Naive thymus-derived CD8-positive, alpha-beta T cell (primary cell): ENCODE data around the gene ICAM3. TPM values are rescaled to one million over a fixed set of nuclear protein-coding genes. Genes with fewer than 3 reads are reported as not detected.
"Not testable (repeated sequence)": the region's sequence is repeated elsewhere in the genome, so short reads cannot be mapped to it uniquely, and the experiment has no call there.

Experiments used
- ATAC-seq, 2 donors: fragments of 150-1000 bp; cut with Tn5 transposase in 1 of 2; sonication (Bioruptor Pico), chemical (Tn5 transposase) in 1 of 2; 1 replicate in 1 of 2; 2 replicates in 1 of 2; pipeline ENCODE4 v1.10.0; 2021; ENCODE audit warnings: mild to moderate bottlenecking in 2 of 2, moderate library complexity in 2 of 2
- POLR2A ChIA-PET: fragments of 350-600 bp; sonication (Branson Sonifier 250); formaldehyde crosslinking; loops from one replicate; lab custom pipeline; 2021; ENCODE audit warnings: antibody characterized with exemption; lab: Charles Lee
- DNase-seq, 10 donors: peaks; one replicate each; pipeline versions ENCODE4 v3.0.0 to v3.0.0-alpha.2; 2020 to 2022
- H3K27ac Mint-ChIP-seq, 10 donors: one replicate each; pipeline ENCODE4 v1.8.0; 2020 to 2022; ENCODE audit warnings: mild to moderate bottlenecking in 10 of 10, mixed read lengths in 10 of 10, moderate library complexity in 4 of 10, inconsistent platforms in 1 of 10
- H3K27me3 Mint-ChIP-seq, 5 donors: one replicate each; pipeline ENCODE4 v1.8.0; 2021 to 2022; ENCODE audit warnings: mixed read lengths in 5 of 5
- H3K36me3 Mint-ChIP-seq, 3 donors: one replicate each; pipeline ENCODE4 v1.8.0; 2020 to 2022; ENCODE audit warnings: mixed read lengths in 3 of 3, mild to moderate bottlenecking in 2 of 3, inconsistent platforms in 1 of 3
- H3K4me1 Mint-ChIP-seq, 4 donors: one replicate each; pipeline ENCODE4 v1.8.0; 2021 to 2022; ENCODE audit warnings: mixed read lengths in 4 of 4
- H3K4me3 Mint-ChIP-seq, 10 donors: one replicate each; pipeline ENCODE4 v1.8.0; 2020 to 2022; ENCODE audit warnings: mild to moderate bottlenecking in 10 of 10, mixed read lengths in 10 of 10, moderate library complexity in 6 of 10, inconsistent platforms in 1 of 10
- H3K9me3 Mint-ChIP-seq, 9 donors: one replicate each; pipeline ENCODE4 v1.8.0; 2020 to 2022; ENCODE audit warnings: mixed read lengths in 9 of 9, mild to moderate bottlenecking in 3 of 9, inconsistent platforms in 1 of 9, moderate library complexity in 1 of 9
- polyA plus RNA-seq, 3 donors: library from polyadenylated mRNA; unstranded; fragments of 300-500 nt; fragmentation: Illumina TruSeq; gene quantifications; one replicate each; pipeline ENCODE4 v1.2.3, GENCODE V29; 2021
- total RNA-seq, 8 experiments: library from RNA in 2 of 8; stranded (reverse) in 2 of 8; gene quantifications; one replicate each; pipeline ENCODE4 v1.2.3 and lab custom pipeline; 2021 to 2026

The ICAM3 gene
- total and polyA plus RNA-seq, 5 experiments from 2014 or later, result 122 to 229 (median 214) TPM

- H3K27ac Mint-ChIP-seq, DNase-seq, ATAC-seq, H3K9me3 Mint-ChIP-seq, H3K4me3 Mint-ChIP-seq, H3K27me3 Mint-ChIP-seq: not testable (repeated sequence)
- Mint-ChIP-seq H3K36me3 (peaks cover 0 to 80% (median 11%) of the 10 kb centered on the region in 3 donors), H3K4me1 (peaks cover 0 to 11% (median 7%) of the 10 kb centered on the region in 4 donors)
- POLR2A ChIA-PET, result interaction anchor here (0.6 kb wide), 1 partner anchor 60 kb away, joined by 3 read pairs; no protein-coding TSS in a partner anchor
Measured at GRCh38 chr19:10366950-10367512, 27.6 kb upstream of the ICAM3 start.

GRCh38 chr19:10365518-10365917 is 26.1 kb upstream of the ICAM3 start:
- Mint-ChIP-seq H3K4me1 (peaks cover 0 to 11% (median 8%) of the 10 kb centered on the region in 4 donors), H3K27me3 (no peaks in the 10 kb centered on the region), H3K36me3 (peaks cover 0 to 85% (median 11%) of the 10 kb centered on the region in 3 donors), H3K4me3 (no peak overlapping the region), H3K27ac (no peak overlapping the region), H3K9me3 (no peaks in the 10 kb centered on the region)
- no peak for DNase-seq
- no peak for ATAC-seq
- POLR2A ChIA-PET, result no interaction called here

GRCh38 chr19:10364644-10365043 is 25.2 kb upstream of the ICAM3 start:
- ATAC-seq (no peak), DNase-seq (no peak)
- POLR2A ChIA-PET, result no interaction called here
- no peaks in the 10 kb centered on the region for H3K27me3 Mint-ChIP-seq
- peaks cover 0 to 11% (median 8%) of the 10 kb centered on the region in 4 donors for H3K4me1 Mint-ChIP-seq
- peaks cover 0 to 86% (median 11%) of the 10 kb centered on the region in 3 donors for H3K36me3 Mint-ChIP-seq
- no peak overlapping the region for H3K27ac Mint-ChIP-seq
- no peak overlapping the region for H3K4me3 Mint-ChIP-seq
- H3K9me3 Mint-ChIP-seq, result no peaks in the 10 kb centered on the region

GRCh38 chr19:10363789-10364281 is 24.4 kb upstream of the ICAM3 start:
- Mint-ChIP-seq H3K36me3 (peaks cover 0 to 84% (median 9%) of the 10 kb centered on the region in 3 donors), H3K9me3 (no peaks in the 10 kb centered on the region), H3K4me3 (no peak overlapping the region), H3K4me1 (peaks cover 0 to 5% (median 2%) of the 10 kb centered on the region in 4 donors), H3K27ac (peak overlapping the region in 2 of 10 donors; percentile 18 to 43), H3K27me3 (no peaks in the 10 kb centered on the region)
- POLR2A ChIA-PET, result no interaction called here
- DNase-seq (no peak), ATAC-seq (no peak)

GRCh38 chr19:10362259-10362658 is 22.8 kb upstream of the ICAM3 start:
- Mint-ChIP-seq H3K9me3 (no peaks in the 10 kb centered on the region), H3K27me3 (no peaks in the 10 kb centered on the region), H3K27ac (no peak overlapping the region), H3K36me3 (peaks cover 0 to 78% (median 8%) of the 10 kb centered on the region in 3 donors), H3K4me3 (no peak overlapping the region), H3K4me1 (peaks cover 0 to 4% (median under 1%) of the 10 kb centered on the region in 4 donors)
- POLR2A ChIA-PET, result interaction anchor here (0.7 kb wide), 2 partner anchors 18 to 42 kb away, joined by 3 to 4 read pairs; partner anchors contain the start of gene TYK2
- no peak for ATAC-seq
- no peak for DNase-seq

GRCh38 chr19:10361569-10362011 is 22.2 kb upstream of the ICAM3 start:
- H3K27me3 Mint-ChIP-seq, result no peaks in the 10 kb centered on the region
- H3K9me3 Mint-ChIP-seq, result no peaks in the 10 kb centered on the region
- H3K4me3 Mint-ChIP-seq, result no peak overlapping the region
- POLR2A ChIA-PET, result no interaction called here
- DNase-seq, result no peak
- ATAC-seq, result no peak
- peaks cover 0 to 4% (median under 1%) of the 10 kb centered on the region in 4 donors for H3K4me1 Mint-ChIP-seq
- no peak overlapping the region for H3K27ac Mint-ChIP-seq
- peaks cover 0 to 76% (median 8%) of the 10 kb centered on the region in 3 donors for H3K36me3 Mint-ChIP-seq

- H3K4me1 Mint-ChIP-seq, result peaks cover 0 to 5% (median 0%) of the 10 kb centered on the region in 4 donors
- no peaks in the 10 kb centered on the region for H3K9me3 Mint-ChIP-seq
- ATAC-seq, result no peak
- H3K27me3 Mint-ChIP-seq, result no peaks in the 10 kb centered on the region
- peak overlapping the region in 2 of 10 donors; percentile 19 to 29 for H3K27ac Mint-ChIP-seq
- no peak for DNase-seq
- H3K36me3 Mint-ChIP-seq, result peaks cover 0 to 74% (median 12%) of the 10 kb centered on the region in 3 donors
- no peak overlapping the region for H3K4me3 Mint-ChIP-seq
- POLR2A ChIA-PET, result no interaction called here
Measured at GRCh38 chr19:10356431-10356830, 17.0 kb upstream of the ICAM3 start.

- Mint-ChIP-seq H3K4me1 (peaks cover 0 to 3% (median 0%) of the 10 kb centered on the region in 4 donors), H3K36me3 (peaks cover 0 to 59% (median 9%) of the 10 kb centered on the region in 3 donors), H3K4me3 (no peak overlapping the region), H3K27me3 (no peaks in the 10 kb centered on the region), H3K27ac (no peak overlapping the region), H3K9me3 (no peaks in the 10 kb centered on the region)
- DNase-seq, result peak in 6 of 10 donors; percentile 17 to 38 (median 26)
- POLR2A ChIA-PET, result interaction anchor here (1.1 kb wide), 1 partner anchor 38 kb away, joined by 3 read pairs; the partner anchor contains the start of gene FDX2
- ATAC-seq, result peak; percentile 44 to 49
Measured at GRCh38 chr19:10353793-10354391, 14.5 kb upstream of the ICAM3 start.

GRCh38 chr19:10352764-10353671 is 13.6 kb upstream of the ICAM3 start:
- ATAC-seq, result no peak
- DNase-seq, result no peak
- POLR2A ChIA-PET, result interaction anchor here (1.1 kb wide), 1 partner anchor 37 kb away, joined by 3 read pairs; the partner anchor contains the start of gene FDX2
- Mint-ChIP-seq H3K4me3 (no peak overlapping the region), H3K9me3 (no peaks in the 10 kb centered on the region), H3K36me3 (peaks cover 0 to 55% (median 9%) of the 10 kb centered on the region in 3 donors), H3K4me1 (peaks cover 0 to 3% (median 0%) of the 10 kb centered on the region in 4 donors), H3K27ac (no peak overlapping the region), H3K27me3 (no peaks in the 10 kb centered on the region)

GRCh38 chr19:10346509-10346908 is 7.1 kb upstream of the ICAM3 start:
- ATAC-seq (no peak), DNase-seq (no peak)
- no peaks in the 10 kb centered on the region for H3K9me3 Mint-ChIP-seq
- H3K36me3 Mint-ChIP-seq, result peaks cover 0 to 8% (median 2%) of the 10 kb centered on the region in 3 donors
- POLR2A ChIA-PET, result no interaction called here
- no peak overlapping the region for H3K4me3 Mint-ChIP-seq
- no peak overlapping the region for H3K27ac Mint-ChIP-seq
- no peaks in the 10 kb centered on the region for H3K27me3 Mint-ChIP-seq
- H3K4me1 Mint-ChIP-seq, result peaks cover 0 to 3% (median 0%) of the 10 kb centered on the region in 4 donors

- H3K9me3 Mint-ChIP-seq, result no peaks in the 10 kb centered on the region
- H3K27me3 Mint-ChIP-seq, result no peaks in the 10 kb centered on the region
- POLR2A ChIA-PET, result interaction anchor here (1.0 to 2.1 kb wide), 2 partner anchors 11 to 36 kb away, joined by 5 to 8 read pairs; partner anchors contain the start of genes RAVER1 and TYK2
Measured at GRCh38 chr19:10344780-10345179, 5.4 kb upstream of the ICAM3 start.

GRCh38 chr19:10343495-10343894 is 4.1 kb upstream of the ICAM3 start:
- H3K36me3 Mint-ChIP-seq, result peaks cover 0 to under 1% (median 0%) of the 10 kb centered on the region in 3 donors
- no peaks in the 10 kb centered on the region for H3K9me3 Mint-ChIP-seq
- ATAC-seq (no peak), DNase-seq (no peak)
- POLR2A ChIA-PET, result interaction anchor here (2.1 kb wide), 1 partner anchor 10 kb away, joined by 8 read pairs; the partner anchor contains the start of gene RAVER1
- no peak overlapping the region for H3K4me3 Mint-ChIP-seq
- peaks cover 6 to 26% (median 22%) of the 10 kb centered on the region in 4 donors for H3K4me1 Mint-ChIP-seq
- H3K27me3 Mint-ChIP-seq, result no peaks in the 10 kb centered on the region
- H3K27ac Mint-ChIP-seq, result peak overlapping the region in 1 of 10 donors; percentile 59

More at GRCh38 chr19:10344780-10345179, 5.4 kb upstream of the ICAM3 start:
- DNase-seq, result no peak
- Mint-ChIP-seq H3K36me3 (no peaks in the 10 kb centered on the region), H3K4me1 (peaks cover 1 to 13% (median 9%) of the 10 kb centered on the region in 4 donors), H3K4me3 (no peak overlapping the region), H3K27ac (no peak overlapping the region)
- ATAC-seq, result no peak
